Tibial nerve (tissue), 3 donors: ENCODE results near the gene CDC42BPB.

Experiments
- CTCF ChIP-seq, 5 experiments: fragments of 200-600 bp in 3 of 5; fragments of 450-650 bp in 2 of 5; sonication (generic) in 3 of 5; IDR thresholded peaks; one replicate each; pipeline ENCODE4 v1.5.1; 2016 to 2019; ENCODE audit warnings: antibody characterized with exemption in 5 of 5, mild to moderate bottlenecking in 3 of 5, moderate library complexity in 2 of 5
- POLR2A ChIP-seq, 2 donors: fragments of 450-650 bp; IDR thresholded peaks; one replicate each; pipeline ENCODE4 v1.6.1; 2017; ENCODE audit warnings: antibody characterized with exemption in 2 of 2, mild to moderate bottlenecking in 2 of 2, moderate library complexity in 2 of 2

DNA sequence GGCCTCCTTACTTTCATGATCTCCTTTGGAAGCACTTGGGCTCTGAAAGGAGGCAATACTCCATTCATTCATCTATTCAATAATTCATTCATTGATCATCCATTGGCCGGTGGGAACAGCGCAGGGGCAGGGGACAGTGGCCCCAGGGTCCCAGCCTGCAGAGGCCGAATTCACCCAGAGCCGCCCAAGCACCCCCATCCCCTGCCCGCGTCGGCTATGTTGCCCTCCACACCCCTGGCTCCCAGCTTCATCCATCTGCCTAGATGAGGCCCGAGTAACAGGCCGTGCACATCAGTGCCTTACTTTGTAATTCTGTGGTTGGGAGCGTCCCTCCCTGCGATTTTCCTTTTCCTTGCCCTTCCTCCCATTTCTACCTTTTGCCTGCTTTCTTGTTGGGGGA is 131.7 kb downstream of the CDC42BPB start:
- TF ChIP-seq CTCF (IDR thresholded peaks at IDR 0.05) (no peak), POLR2A (IDR thresholded peaks at IDR 0.05) (no peak)
